ENCODE measurements around the gene ANO1. TPM values are rescaled to one million over a fixed set of nuclear protein-coding genes. Genes with fewer than 3 reads are reported as not detected.

Gene ANO1
- total RNA-seq, 1 donor from 2014 or later = 5.7 TPM

DNA sequence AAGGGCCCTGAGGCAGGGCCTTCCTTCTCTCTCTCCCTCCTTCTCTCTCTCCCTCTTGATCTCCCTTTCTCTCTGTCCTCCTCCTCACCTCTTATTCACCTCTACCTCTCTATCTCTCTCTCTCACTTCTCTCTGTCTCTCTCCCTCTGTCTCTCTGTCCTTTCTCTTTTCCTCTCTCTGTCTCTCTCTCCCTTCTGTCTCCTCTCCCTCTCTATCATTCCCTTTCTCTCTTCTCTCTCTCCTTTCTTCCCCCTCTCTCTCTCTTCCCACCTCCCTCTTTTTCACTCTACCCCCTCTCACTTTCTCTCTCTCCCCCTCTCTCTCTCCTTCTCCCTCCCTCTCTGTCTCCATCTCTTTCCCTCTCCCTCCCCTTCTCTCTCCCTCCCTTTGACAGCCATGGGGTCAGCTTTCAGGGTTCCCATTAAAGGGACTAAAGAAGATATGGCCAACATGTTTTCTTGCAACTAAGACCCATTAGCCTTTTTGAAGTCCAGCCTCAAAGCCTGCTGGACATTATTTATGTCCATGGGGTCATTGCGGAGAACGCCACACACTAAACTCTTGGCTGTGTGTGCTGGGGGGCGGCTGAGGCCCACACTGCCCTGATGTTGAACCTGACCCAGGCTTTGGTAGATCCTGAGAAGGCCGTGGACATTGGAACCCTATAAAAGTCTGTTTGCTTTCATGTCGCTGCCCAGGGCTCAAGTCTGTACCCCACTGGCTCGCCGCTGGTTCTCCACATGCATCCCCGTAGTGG is 15.0 kb downstream of the ANO1 start:
- no peak for DNase-seq (ENCODE audit: low spot score)

DNA sequence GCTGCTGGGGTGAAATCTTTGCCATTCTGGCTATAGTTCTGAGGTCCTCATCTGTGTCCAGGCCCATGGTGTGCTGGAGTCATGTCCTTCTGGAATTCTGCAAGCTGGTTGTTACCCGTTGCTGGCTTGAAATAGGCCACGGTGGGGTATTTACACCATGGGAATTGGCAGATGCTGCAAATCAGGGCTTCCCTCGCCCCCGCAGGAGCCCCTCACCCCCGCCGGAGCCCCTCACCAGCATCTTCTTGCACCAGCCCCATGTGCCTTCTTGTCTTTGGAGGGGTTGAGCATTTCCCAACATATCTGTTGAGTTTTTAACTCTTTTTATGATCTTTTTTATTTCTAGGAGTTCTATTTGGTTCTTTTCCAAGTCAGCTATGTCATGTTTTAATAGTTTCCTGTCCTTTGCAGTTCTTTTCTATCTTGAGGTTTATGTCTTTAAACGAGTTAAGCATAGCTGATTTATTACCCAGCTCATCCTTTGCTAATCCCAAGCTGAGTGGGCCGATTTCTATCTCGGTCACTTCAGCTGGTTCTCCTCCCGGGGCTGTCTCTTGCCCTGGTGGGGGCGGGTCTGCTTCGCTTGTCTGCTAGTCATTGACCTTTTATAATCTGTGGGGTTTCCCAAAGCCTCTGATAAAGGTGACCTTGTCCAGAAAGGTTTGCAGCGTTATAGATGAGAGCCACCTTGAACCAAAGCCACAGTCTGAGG is 17.6 kb downstream of the ANO1 start:
- DNase-seq (ENCODE audit: low spot score) = no peak

DNA sequence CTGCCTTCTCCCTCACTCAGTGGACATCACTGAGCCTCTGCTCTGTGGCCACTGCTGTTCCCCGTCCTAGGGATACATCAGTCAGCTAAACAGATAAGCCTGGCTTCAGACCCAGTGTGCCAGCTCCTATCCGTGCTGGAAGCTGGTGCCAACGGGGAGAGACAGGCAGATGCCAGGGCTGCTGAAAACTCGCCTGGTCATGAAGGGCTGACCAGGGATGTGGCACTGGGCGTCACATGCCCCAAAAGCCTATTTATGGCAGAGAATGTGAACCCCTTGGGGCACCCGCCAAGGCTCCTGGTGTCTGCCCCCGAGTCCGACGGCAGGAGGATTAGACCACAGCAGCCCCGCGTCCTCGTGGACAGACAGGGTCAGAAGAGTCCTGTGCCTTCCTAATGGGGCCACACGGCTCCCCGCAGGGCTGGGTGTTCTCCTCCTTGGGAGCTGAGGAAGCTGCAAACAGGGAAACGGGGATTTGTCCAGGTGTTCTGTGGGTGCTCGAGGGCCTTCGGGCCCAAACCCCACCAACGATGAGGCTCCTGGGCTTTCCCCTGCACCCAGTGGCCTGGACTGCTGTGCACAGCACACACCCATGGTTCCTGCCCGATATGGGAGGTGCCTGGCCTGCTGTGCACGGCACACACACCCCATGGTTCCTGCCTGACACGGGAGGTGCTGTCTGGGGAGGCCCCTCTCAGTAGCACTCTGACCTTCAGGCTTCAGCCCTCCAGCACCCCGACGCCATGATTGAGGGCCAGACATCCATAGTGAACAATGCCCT is 19.9 kb downstream of the ANO1 start:
- DNase-seq (ENCODE audit: low spot score) = no peak

DNA sequence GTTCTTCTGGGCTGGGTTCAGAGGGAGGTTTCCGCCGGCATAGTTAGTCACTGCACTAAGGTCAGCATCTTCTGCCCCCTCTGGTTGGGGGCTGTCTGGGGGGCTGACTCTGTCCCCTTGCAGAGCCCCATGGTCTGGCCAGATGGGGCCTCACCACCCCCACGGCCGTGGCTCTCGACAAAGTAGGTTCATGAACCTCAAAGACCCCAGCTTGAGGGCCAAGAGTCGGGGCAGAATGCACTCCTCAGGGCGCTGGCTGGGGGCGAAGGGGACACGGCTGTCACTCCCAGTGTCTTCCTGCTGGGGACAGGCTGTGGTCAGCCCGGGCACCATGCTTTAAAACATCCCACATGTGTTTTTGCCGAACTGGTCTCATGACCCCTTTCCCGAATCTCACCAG is 20.8 kb downstream of the ANO1 start:
- no peak for DNase-seq (ENCODE audit: low spot score)

DNA sequence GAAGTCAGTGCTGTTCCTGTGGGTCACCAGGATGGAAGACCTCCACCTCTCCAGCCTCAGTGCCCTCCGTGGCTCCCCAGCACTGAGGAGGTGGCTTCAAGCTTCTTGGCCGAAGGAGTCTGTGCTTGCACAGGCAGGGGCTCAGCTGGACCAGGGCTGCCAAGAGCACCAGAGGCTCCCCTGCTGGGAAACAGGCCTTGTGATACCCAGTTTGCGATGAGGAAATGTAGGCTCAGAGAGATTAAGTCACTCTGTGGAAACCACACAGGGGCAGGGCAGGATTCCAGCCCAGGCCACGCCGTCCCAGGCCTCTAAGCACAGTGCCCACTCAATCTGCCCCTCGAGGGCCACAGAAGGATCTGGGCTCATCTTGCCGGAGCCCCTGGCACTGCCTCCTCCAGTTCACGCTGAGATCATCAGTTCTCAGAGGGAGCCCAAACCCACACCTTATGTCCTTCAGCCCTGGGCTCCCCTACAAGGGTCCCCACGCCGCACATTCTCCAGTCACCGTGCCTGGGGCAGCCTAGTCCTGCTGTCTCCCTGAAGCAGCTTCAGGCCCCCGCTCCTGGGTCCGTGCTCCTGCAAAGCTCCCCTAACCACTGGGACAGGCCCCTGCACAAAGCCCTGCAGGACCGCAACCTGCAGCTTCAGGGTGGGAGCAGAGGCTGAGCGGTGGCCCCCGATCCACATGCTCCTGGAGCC is 21.6 kb downstream of the ANO1 start:
- DNase-seq (ENCODE audit: low spot score) = no peak

DNA sequence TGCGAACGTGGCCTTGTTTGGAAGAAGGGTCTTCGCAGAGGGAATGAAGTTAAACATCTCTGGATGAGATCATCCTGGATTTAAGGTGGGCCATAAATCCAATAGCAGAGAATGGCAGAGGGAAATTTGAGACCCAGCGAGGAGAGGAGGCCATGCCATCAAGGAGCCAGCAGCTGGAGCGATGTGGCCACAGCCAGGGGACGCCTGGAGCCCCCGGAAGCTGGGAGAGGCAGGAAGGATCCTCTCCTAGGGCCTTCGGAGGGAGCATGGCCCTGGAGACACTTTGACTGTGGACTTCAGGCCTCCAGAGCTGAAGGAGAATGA is 22.1 kb downstream of the ANO1 start:
- no peak for DNase-seq (ENCODE audit: low spot score)

DNA sequence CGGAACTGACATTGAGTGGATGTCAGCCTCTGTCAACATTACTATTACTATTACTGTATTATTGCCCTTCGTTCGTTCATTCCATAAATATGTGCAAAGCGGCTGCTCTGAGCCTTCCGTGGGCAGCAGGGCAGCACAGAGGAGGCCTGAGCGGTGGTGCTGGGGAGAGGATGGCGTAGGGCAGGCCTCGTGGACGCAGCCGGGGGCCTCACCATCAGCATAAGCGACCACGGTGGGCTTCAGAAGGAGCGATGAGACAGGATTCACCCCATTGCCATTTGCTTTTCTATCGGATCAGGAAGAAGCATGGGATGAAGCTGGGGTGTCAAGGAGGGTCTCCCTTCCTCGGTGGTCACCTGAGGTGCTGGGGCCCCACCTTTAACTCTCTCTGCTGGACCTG is 22.7 kb downstream of the ANO1 start:
- no peak for DNase-seq (ENCODE audit: low spot score)

DNA sequence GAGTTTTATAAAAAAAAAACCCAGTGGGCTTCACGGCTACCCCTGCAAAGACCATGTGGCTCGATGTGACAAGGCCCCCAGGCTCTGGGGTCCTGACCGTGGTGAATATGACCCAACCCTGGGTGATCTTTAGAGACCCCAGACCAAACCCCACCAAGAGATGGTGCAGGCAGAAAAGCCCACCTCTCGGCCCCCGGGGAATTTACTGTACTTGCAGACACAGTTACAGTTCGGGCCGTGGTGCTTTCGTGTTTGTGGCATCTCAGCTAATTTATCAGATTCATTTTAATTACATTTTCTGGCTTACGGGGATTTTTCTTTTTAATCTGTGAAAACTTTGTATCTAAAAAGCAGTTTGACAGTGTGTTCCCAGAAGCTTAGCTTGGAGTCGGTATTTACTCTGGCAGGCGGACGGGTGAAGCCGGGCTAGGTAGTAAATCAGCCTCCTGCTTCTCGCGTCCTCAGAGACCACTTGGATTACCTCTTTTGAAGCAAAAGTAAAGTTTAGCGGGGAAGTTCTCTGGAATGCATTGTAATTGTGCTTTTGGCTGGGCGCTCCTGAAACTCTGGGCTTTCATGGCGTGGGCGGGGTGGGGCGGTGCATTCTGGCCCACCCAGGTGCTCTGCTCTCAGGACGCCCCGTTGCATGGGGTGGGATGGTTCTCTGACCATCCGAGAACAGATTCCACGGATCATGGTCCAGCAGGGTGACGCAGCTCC is 25.3 kb downstream of the ANO1 start:
- DNase-seq (ENCODE audit: low spot score) = no peak

DNA sequence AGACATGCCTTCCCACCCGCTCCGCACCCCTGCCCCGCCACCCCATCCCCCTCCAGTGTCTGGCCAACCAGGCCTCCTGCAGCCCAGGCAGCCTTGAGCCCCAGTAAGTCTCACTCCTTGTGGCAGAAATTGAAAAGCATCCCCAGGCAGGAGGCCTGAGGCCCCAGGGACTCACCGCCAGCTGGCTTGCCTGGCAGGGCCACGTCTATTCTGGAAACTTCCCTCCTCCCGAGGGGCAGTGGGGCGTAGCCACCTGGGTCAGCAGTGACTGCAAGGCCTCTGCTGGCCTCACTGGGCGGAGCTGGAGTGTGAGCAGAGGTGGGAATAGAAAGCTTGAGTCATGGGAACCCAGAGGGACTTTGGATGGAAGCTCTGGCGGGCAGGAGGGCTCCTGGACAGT is 26.3 kb downstream of the ANO1 start:
- no peak for DNase-seq (ENCODE audit: low spot score)

DNA sequence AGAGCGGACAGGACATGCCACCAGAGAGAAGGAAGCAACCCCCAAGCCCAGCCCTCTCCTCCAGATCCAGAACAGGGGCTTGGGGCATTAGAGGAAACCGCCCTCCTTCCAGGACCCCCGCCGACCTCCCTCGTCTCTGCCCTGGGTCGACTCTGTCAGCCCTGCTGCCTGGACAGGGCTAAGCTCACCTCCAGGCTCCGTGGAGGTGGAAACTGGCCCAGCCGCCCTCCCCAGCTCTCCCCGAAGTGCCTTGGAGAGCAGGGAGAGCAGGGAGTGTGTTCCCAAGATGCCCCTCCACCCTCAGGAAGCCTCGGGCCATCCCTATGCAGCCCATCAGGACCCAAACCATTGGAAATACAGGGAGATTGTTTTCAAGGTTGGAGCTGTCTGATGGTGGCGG is 26.8 kb downstream of the ANO1 start:
- no peak for DNase-seq (ENCODE audit: low spot score)

DNA sequence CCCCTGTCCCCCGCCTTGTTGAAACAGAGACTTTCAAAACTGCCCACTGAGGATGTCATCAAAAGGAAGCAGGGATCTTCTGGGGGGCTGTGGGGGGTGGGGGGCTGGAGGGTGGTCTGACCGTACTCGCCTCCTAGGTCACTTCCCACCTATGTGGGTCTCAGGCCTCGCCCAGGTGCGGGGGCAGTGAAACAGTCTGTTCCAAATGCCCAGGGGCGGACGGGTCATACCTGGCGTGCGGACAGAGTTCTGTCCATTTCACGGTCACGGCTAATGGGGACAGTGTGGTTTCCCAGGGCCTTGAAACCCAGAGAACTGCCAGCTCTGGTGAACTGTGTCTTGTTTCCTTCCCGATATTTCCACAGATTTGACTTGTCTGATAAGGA is 27.2 kb downstream of the ANO1 start:
- DNase-seq (ENCODE audit: low spot score) = no peak

DNA sequence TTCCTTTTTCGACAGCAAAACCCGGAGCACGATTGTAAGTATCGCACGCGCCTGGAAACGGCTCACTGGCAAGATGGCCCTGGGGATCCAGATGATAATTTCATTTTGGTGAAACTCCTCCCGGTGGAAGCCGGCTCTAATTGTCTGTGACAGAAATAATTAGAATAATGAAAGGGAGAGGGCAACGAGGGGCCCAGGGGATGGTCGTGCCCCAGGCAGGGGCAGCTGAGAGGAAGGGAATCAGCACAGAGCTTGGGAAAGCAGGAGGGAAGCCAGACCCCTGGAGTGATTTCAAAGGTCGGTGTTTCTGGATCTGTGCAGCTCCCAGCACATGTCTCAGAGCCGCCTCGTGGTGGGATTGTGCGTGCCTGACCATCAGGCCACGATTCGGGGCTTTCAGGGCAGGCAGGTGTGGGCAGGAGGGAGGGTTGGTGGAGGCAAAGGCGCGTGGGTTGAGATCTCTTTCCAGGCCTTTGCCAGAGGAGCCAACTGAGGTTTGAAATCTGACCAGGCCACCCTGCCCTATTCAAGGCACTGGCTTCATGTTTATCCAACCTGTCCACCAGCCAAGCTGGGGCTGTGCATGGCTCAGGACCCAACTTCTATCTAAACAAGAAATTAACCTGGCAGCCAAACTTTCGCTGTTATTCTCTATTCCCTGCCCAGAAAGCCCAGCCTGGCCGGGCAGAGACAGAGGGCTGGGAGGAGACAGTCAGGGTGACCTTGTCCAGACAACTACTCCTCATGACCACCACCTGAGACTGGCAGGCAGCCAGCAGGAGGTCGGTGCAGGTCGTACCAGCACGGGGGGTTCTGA is 27.8 kb downstream of the ANO1 start:
- no peak for DNase-seq (ENCODE audit: low spot score)

DNA sequence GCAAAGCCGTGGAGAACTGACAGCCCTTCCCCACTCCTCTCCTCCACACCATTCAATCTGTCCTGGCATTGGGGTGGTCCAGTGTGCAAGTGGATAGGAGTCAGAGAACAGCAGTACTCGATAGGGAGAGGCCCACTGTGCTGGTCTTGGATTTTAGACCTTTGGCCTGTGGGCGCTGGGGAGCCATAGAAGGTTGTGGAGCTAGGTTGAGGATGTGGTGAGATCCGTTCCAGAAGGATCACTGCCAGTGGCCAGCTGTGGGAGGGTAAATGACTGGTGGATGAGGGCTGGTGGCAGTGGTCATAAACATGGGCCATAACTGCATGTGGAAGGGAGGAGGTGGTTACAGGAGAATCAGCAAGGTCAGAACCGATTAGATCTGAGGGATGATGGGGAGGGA is 28.6 kb downstream of the ANO1 start:
- no peak for DNase-seq (ENCODE audit: low spot score)

DNA sequence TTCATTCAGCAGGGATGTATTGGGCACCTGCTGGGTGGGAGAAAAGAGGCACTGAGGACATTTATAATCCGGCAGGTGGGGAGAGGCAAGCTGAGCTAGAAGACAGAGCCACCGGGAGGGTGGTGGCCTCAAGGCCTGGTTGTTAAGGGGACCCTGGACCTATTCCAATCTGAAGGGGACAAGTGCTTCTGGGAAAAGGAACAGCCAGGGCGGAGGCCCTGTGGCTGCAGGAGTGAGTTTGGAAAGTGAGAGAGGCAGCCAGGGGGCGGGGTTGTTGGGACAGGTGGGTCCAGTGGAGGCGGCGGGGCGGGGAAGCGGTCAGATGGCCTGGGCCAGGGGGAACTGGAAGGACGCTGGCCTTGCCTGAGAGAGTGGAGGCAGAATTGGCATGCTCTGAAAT is 29.1 kb downstream of the ANO1 start:
- no peak for DNase-seq (ENCODE audit: low spot score)

DNA sequence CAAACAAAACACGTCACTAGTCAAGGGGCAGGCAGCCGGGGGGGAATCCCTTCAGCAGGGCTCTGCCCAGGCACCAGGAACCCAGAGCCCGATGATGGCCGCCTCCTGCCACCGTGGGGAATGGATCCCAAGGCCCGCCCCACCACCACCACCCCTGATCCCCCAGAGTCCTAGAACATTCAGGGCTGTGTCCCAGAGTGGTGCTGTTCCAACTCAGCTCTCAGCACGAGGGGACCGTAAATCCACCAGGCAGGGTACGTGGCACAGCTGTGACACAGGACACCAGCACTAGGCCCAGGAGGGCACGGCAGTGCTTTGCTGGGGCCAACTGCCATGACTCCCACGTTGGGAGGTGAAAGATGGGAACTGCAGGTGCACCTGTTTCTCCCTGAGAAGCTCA is 29.6 kb downstream of the ANO1 start:
- DNase-seq (ENCODE audit: low spot score) = no peak

DNA sequence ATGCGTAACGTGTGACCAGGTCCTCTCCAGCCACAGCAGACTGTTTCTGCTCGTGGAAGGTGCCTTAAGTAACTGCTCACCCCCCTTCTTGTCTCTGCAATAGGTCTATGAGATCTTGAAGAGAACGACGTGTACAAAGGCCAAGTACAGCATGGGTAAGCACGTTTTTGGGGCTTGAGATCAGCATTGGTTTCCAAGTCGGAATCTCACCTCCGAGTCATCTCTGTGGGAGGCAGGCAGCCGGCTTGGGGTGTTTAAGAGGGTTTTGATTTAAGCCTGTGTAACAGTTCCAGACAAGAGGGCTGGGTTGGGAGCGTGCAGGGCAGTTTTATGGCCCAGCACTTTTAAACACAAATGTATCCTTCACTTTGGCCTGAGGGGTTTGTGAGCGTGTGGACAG is 30.1 kb downstream of the ANO1 start:
- no peak for DNase-seq (ENCODE audit: low spot score)

DNA sequence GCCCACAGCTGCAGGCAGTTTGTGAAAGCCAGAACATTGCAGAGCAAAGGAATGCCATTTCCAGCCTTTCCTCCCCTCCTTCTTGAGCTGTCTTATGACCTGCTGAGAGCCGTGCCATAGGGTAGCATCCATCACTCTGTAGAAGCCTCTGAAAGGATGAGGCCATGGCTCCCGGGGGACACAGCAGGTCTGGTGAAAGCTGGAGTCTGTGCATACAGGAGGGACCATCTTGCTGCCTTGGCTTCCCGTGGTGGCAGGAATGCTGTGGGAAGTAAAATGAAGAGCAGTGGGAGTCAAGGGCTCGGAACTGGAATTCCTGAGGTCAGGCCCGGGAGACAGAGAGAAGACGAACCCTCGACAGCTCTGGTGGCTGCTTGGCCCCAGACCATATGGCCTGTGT is 30.9 kb downstream of the ANO1 start:
- DNase-seq (ENCODE audit: low spot score) = no peak

DNA sequence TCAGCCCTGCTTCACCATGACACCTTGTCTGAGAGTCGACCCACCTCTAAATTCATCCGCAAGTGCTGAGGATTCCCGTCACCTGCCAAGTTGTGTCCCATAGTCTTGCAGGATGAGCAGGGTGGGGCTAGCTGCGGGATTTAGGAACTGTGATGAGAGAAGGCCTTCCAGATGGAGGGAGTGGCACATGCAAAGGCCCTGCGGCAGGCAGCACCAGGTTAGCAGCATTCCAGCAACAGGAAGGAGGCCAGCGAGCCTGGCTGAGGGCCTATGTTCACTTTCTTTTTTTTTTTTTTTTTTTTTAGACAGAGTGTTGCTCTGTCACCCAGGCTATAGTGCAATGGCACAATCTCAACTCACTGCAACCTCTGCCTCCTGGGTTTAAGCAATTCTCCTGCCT is 31.8 kb downstream of the ANO1 start:
- no peak for DNase-seq (ENCODE audit: low spot score)

DNA sequence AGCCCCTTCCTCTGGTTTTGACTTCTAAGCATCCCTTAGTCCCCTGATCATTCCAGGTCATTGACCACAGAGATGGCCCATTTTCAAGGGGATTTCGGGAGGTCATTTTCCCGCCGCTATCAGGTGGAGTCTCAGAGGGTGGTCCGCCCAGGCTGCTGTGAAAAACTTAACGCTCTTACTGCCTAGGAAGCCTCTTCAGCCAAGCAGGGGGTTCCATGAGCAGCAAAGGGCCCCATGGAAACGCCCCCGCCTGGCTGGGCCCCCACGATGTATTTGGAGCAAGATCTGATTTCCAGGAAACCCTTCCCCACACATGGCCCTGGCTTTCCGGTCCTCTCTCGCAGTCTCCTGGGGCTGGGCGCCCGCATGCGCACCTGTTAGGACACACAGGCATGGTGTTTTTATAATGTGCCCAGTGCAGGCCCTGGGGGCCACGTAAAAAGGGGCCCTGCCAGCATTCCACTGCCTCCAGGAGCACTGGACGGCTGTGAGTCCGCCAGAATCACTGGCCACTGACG is 32.5 kb downstream of the ANO1 start:
- DNase-seq (ENCODE audit: low spot score) = no peak
